Measurements from ENCODE around the gene AQP12B. TPM values are rescaled to one million over a fixed set of nuclear protein-coding genes. Genes with fewer than 3 reads are reported as not detected.

Gene AQP12B
- total and polyA plus RNA-seq, 9 of the 15 experiments (the other 6 are each of a cell fraction or from before 2014, with no cell fraction given) = not detected

DNA sequence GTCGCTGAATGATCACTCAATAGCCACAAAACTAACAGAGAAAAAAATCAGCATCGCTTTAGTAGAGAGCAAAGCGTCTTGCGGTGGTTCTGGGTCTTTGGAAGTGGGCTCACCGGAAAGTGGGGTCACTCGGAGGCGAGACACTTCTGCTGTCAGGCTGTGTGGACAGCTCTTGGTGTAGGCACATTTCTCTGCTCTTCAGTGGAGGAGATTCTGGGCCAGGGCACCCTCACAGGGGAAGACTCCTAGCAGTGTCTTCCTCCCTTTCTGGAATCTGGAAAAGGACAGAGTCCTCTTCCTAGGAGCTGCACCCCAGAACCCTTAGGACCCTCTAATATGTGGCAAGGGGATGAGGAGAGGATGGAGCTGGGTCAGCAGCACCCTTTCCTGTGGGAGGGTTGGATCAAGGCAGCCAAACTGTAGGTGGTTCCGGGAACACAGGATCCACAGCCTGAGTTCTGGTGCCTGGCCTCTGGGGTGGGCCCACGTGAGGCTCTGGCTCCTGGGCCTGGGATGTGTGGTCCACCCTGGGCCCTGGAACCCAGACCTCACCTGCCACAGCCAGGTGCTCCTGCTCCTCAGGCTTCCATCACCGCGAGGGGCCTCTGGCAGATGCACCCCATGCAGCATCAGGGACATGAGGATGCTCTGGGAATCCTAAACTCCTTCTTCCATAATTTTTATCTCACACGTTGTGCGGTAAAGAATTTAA lies 32.3 kb downstream of the AQP12B start:
- FAIRE-seq = no peak
- Histone ChIP-seq H3K36me3 (ENCODE audit: control insufficient read depth, insufficient read depth, low read length) (no peaks in the 10 kb centered on the region), H3K4me1 (replicated peaks in 1 of 2; ENCODE audit: control insufficient read depth in 2 of 2, insufficient read depth in 2 of 2, low read length in 2 of 2) (peaks cover 0 to 7% of the 10 kb centered on the region in 2 experiments; a peak in 1 of 5 replicates), H4K20me1 (replicated peaks; ENCODE audit: control insufficient read depth, insufficient read depth, low read length) (no peaks in the 10 kb centered on the region), H3K9ac (ENCODE audit: insufficient read depth in 1 of 2, low read depth in 2 of 2, low read length in 2 of 2) (no peak overlapping the region), H3K27me3 (ENCODE audit: control insufficient read depth in 2 of 2, insufficient read depth in 2 of 2, low read length in 2 of 2) (peaks cover 7 to 52% of the 10 kb centered on the region in 2 experiments; a peak in 4 of 5 replicates), H3K27ac (ENCODE audit: extremely low read depth, low read depth, low read length) (no peak overlapping the region), H3K9me1 (ENCODE audit: control insufficient read depth, insufficient read depth, low read length) (no peaks in the 10 kb centered on the region), H3K4me2 (ENCODE audit: insufficient read depth, low read length) (no peak overlapping the region), H3K4me3 (no peak overlapping the region), H3K79me2 (ENCODE audit: control insufficient read depth, insufficient read depth, low read length) (no peaks in the 10 kb centered on the region), H3K9me3 (replicated peaks; ENCODE audit: control insufficient read depth, insufficient read depth, low read depth, low read length) (no peaks in the 10 kb centered on the region), H2AFZ (ENCODE audit: low read depth, low read length) (no peak overlapping the region)
- ChIA-PET CTCF (ENCODE audit: low intra/inter-chr PET ratio) (no interaction called here), POLR2A (no interaction called here)
- ATAC-seq = no peak
- no TSS peak for BruUV-seq (replicated peaks)
- 0% methylated on average over 6 of the region's 13 CpGs for WGBS (ENCODE audit: insufficient coverage, low coverage, missing lambda C conversion rate)
- in situ Hi-C loops (cut with MboI) (no loop called here), intact Hi-C loops (cut with micrococcal nuclease) (no loop called here)
- TF ChIP-seq RFX7 (CRISPR knock-in tag; IDR thresholded peaks at IDR 0.05) (no peak), MYC (IDR thresholded peaks at IDR 0.05; ENCODE audit: low read depth, low read length) (no peak), MYC (CRISPR knock-in tag; IDR thresholded peaks at IDR 0.05; ENCODE audit: borderline replicate concordance, low read depth) (no peak), ZFP30 (CRISPR knock-in tag; IDR thresholded peaks at IDR 0.05; ENCODE audit: borderline replicate concordance) (no peak), THRAP3 (IDR thresholded peaks at IDR 0.05; ENCODE audit: borderline replicate concordance) (no peak), POLR3G (IDR thresholded peaks at IDR 0.05; ENCODE audit: extremely low read depth, insufficient read length, insufficient replicate concordance) (no peak), HLTF (IDR thresholded peaks at IDR 0.05) (no peak), NFIC (IDR thresholded peaks at IDR 0.05) (no peak), L3MBTL2 (IDR thresholded peaks at IDR 0.05) (no peak)
- TF ChIP-seq, protein P1, sequence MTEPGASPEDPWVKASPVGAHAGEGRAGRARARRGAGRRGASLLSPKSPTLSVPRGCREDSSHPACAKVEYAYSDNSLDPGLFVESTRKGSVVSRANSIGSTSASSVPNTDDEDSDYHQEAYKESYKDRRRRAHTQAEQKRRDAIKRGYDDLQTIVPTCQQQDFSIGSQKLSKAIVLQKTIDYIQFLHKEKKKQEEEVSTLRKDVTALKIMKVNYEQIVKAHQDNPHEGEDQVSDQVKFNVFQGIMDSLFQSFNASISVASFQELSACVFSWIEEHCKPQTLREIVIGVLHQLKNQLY (CRISPR knock-in tag; conservative IDR thresholded peaks at IDR 0.05) = no peak
- TF ChIP-seq, protein P2, sequence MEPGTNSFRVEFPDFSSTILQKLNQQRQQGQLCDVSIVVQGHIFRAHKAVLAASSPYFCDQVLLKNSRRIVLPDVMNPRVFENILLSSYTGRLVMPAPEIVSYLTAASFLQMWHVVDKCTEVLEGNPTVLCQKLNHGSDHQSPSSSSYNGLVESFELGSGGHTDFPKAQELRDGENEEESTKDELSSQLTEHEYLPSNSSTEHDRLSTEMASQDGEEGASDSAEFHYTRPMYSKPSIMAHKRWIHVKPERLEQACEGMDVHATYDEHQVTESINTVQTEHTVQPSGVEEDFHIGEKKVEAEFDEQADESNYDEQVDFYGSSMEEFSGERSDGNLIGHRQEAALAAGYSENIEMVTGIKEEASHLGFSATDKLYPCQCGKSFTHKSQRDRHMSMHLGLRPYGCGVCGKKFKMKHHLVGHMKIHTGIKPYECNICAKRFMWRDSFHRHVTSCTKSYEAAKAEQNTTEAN (CRISPR knock-in tag; IDR thresholded peaks at IDR 0.05) = no peak
- DNase-seq (ENCODE audit: extremely low read depth in 1 of 4, low spot score in 3 of 4) = no peak
